Fibroblast of skin of left quadriceps (primary cell): Measurements from ENCODE around the gene DNAH17.

Experiments
- DNase-seq, 2 experiments: peaks; one replicate each; pipeline ENCODE4 v3.0.0-alpha.2; 2013; ENCODE audit warnings: low read depth in 2 of 2

Gene DNAH17

GRCh38 chr17:78546476-78546875 is 30.7 kb downstream of the DNAH17 start:
- no peak for DNase-seq

- no peak for DNase-seq
These were observed 32.1 kb downstream of the DNAH17 start for GRCh38 chr17:78544881-78545755.

- no peak for DNase-seq
These were observed 35.5 kb downstream of the DNAH17 start for GRCh38 chr17:78541488-78542206.

GRCh38 chr17:78539781-78540180 is 37.4 kb downstream of the DNAH17 start:
- no peak for DNase-seq

- DNase-seq: no peak
These were observed 39.0 kb downstream of the DNAH17 start for GRCh38 chr17:78538033-78538776.

- DNase-seq: no peak
These were observed 39.9 kb downstream of the DNAH17 start for GRCh38 chr17:78537217-78537860.

GRCh38 chr17:78535273-78536197 is 41.7 kb downstream of the DNAH17 start:
- no peak for DNase-seq

- no peak for DNase-seq
These were observed 42.5 kb downstream of the DNAH17 start for GRCh38 chr17:78534492-78535272.

GRCh38 chr17:78532922-78533640 is 44.1 kb downstream of the DNAH17 start:
- peak; percentile 12 to 13 for DNase-seq

- DNase-seq: no peak
These were observed 44.9 kb downstream of the DNAH17 start for GRCh38 chr17:78532311-78532710.

GRCh38 chr17:78530675-78531074 is 46.5 kb downstream of the DNAH17 start:
- no peak for DNase-seq

GRCh38 chr17:78529871-78530670 is 47.1 kb downstream of the DNAH17 start:
- no peak for DNase-seq

GRCh38 chr17:78529251-78529650 is 47.9 kb downstream of the DNAH17 start:
- no peak for DNase-seq

GRCh38 chr17:78528541-78528940 is 48.7 kb downstream of the DNAH17 start:
- no peak for DNase-seq

GRCh38 chr17:78527345-78527744 is 49.9 kb downstream of the DNAH17 start:
- DNase-seq: no peak

- no peak for DNase-seq
These were observed 50.8 kb downstream of the DNAH17 start for GRCh38 chr17:78526231-78527025.

GRCh38 chr17:78525511-78526160 is 51.6 kb downstream of the DNAH17 start:
- no peak for DNase-seq
